ENCODE data around the gene ATP11A.

DNA sequence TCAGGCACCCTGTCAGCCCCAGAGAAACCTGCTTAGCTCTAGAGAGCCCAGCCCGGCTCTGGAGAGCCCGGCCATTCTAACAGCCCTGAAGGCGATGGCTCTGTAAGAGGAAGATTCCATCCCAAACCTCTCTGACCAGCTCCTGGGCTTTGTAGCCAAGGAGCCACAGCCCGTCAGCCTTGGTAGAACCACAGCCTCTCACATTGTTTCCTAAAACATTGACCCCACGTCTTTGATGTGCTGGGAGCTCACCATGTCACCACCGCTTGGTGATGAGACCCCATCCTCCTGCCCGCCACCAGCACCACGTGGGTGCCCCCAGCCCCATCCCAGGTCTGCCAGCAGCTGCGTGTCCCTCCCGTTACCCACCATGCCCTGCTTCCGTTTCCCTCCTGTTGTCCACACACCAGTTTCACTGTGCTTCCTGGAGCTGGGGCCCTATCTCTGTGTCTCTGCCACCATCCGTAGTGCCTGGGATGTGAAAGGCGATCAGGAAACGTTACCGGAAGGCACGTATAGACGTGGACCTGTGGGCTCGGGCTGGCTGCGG, 185.0 kb downstream of the ATP11A start:
- no peak for TF ChIP-seq ZNF274 (IDR thresholded peaks at IDR 0.05; ENCODE audit: low read depth, low read length)
- no peak for TF ChIP-seq YY1 (IDR thresholded peaks at IDR 0.05; ENCODE audit: insufficient read depth, insufficient read length)

Measured in NT2/D1 (cell line).